CD4-positive, alpha-beta T cell treated with Interleukin-17A for 4 hours (primary cell): ENCODE results near the gene CRIP3.
"Not testable (repeated sequence)": the region's sequence is repeated elsewhere in the genome, so short reads cannot be mapped to it uniquely, and the experiment has no call there.

ENCODE experiments used
- DNase-seq: peaks from one replicate; pipeline ENCODE4 v3.0.0-alpha.2; 2020; ENCODE audit warnings: mixed read lengths

Gene CRIP3

GRCh38 chr6:43304882-43305281, 3.7 kb downstream of the CRIP3 start:
- DNase-seq, result no peak

DNA sequence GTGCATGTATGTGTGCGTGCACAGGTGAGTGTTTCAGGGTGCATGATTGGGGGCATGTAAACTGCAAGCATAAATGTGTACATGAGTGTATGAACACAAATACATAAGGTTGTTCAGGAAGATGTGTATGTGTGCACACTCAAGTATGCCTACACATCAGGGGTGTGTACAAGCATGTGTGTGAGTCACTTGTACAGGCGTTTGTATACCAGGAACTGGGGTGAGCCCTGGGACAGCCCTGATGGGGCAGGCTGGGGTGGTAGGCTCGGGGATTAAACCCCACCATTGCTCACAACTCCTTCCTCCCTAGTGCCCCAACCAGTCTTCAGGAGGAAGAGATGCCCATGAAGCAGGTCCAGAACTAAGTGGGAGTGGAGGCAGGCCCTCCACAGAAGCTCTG, 4.3 kb downstream of the CRIP3 start:
- no peak for DNase-seq

GRCh38 chr6:43303751-43304331, 4.8 kb downstream of the CRIP3 start:
- DNase-seq, result no peak

DNA sequence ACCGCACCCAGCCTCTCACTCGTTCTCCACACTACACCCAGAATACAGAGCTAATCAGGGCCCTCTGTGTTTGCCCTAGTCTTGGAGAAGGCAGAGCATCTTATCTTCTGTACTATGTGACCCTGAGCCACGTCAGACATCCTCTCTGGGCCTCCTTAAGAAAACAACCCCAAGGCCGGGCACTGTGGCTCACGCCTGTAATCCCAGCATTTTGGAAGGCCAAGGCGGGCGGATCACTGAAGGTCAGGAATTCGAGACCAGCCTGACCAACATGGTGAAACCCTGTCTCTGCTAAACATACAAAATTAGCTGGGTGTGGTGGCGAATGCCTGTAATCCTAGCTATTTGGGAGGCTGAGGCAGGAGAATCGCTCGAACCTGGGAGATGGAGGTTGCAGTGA, 5.6 kb downstream of the CRIP3 start:
- DNase-seq, result not testable (repeated sequence)

DNA sequence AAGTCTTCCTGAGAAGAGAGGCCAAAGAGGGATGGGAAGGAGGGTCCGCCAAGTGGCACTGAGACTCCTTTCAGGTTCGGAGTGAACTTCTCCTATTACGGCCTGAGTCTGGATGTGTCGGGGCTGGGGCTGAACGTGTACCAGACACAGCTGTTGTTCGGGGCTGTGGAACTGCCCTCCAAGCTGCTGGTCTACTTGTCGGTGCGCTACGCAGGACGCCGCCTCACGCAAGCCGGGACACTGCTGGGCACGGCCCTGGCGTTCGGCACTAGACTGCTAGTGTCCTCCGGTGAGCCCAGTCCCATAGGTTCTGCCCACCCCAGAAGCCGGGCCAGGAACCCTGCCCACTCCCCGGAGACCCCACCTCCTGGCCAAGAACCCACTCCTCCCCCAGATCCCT, 6.5 kb downstream of the CRIP3 start:
- no peak for DNase-seq

DNA sequence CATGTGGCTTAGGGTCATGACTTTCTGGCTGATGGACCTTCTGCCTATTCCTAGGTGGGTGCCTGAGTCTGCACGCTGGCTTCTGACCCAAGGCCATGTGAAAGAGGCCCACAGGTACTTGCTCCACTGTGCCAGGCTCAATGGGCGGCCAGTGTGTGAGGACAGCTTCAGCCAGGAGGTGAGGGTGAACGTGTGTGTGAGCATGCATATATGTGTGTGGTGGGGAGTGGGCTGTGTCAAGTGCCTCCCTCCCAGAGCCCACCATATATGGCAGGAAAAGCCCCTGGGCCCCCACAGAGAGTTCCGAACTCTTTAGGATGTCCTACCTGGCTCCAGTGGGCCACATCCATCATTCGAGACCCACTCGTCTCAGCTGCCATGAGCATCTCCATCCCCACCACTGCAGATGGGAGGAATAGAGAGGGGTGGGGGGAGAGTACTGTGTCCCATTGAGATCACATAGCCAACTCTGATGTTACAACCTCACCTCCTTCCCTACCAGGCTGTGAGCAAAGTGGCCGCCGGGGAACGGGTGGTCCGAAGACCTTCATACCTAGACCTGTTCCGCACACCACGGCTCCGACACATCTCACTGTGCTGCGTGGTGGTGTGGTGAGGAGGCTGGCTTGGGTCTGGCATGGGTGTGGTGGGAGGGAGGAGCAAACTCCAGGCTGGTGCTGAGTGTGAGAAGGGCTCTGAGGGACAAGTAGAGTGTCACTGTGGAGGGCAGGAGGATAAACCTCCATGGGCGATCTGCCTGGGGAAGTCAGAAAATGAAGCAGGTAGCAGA, 7.3 kb downstream of the CRIP3 start:
- no peak for DNase-seq

- DNase-seq, result no peak
Measured at GRCh38 chr6:43299338-43300293, 9.0 kb downstream of the CRIP3 start.

GRCh38 chr6:43298565-43299337, 9.9 kb downstream of the CRIP3 start:
- DNase-seq, result no peak

DNA sequence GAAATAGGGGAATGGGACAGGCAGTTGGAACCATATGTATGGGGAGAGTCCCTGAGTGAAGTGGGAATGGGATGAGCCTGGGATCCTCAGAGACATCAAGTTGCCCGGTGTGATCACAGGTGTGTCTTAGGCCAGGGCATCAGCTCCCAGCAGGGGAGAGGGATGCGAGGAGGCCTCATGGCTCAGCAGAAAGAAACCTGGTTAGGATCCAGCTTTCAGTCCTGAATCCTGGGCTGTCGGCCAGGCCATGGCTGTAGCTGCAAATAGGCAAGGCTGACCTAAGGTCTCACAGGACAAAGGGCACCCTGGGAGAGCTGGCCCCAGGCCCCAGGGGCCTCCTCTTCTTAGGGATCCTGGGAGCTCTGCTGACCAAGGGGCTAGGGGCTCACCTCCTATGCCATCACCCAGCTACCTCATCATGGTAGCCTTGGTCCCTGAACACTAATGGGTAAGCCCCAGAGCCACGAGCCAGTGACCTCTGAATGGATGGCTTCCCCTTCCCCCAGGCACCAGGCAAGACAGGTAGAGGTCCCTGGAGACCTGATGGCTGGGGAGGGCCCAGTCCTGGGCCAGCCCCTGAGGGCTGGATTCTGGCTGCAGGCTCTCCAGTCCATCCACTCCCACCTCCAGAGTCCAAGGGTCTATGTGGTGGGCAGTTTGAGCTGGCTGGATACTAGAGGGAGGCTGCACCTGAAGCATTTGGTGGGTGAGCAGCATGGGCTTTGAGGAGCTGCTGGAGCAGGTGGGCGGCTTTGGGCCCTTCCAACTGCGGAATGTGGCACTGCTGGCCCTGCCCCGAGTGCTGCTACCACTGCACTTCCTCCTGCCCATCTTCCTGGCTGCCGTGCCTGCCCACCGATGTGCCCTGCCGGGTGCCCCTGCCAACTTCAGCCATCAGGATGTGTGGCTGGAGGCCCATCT, 10.7 kb downstream of the CRIP3 start, which contains the start of gene SLC22A7:
Gene SLC22A7, plus strand, starts transcription at position 617 of the 921 bp plus-strand sequence. Its CDS starts 99 bp downstream, at position 716.
- DNase-seq, result no peak

DNA sequence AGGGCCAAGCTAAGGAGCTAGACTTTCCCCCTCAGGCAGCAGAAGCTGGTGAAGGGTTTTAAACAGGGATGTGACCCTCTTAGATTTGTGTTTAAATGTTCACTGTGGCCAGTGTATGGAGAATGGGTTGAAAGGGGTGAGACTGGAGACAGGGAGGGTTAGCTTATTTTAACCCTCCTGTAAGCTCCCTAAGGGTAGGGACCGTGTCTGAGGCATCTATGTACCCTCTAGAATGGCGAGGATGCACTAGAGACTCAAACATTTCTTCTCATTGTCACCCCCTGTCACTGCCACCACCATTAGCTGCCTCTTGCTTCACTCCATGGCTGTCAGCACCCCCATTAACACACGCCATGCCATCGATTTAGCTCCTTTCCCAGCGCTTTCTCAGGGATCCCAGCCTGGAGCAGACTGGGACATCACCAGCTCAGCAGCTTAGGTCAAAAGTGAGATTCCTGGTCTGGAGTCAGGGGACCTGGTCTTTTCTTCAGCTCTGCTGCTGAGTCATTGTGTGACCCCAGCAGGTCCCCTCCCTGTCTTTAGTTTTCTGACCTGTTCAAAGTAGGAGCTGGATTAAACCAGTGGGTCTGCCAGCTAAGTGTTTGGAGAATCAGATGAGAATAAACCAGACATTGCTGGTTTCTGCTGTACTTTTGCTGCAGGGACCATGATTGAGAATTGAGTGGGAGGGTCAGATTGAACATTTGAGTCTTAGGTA, 11.7 kb downstream of the CRIP3 start:
- DNase-seq, result no peak

- no peak for DNase-seq
Measured at GRCh38 chr6:43295456-43295855, 13.2 kb downstream of the CRIP3 start.

- DNase-seq, result no peak
Measured at GRCh38 chr6:43294536-43294935, 14.1 kb downstream of the CRIP3 start.

GRCh38 chr6:43293698-43294097, 14.9 kb downstream of the CRIP3 start:
- DNase-seq, result no peak

DNA sequence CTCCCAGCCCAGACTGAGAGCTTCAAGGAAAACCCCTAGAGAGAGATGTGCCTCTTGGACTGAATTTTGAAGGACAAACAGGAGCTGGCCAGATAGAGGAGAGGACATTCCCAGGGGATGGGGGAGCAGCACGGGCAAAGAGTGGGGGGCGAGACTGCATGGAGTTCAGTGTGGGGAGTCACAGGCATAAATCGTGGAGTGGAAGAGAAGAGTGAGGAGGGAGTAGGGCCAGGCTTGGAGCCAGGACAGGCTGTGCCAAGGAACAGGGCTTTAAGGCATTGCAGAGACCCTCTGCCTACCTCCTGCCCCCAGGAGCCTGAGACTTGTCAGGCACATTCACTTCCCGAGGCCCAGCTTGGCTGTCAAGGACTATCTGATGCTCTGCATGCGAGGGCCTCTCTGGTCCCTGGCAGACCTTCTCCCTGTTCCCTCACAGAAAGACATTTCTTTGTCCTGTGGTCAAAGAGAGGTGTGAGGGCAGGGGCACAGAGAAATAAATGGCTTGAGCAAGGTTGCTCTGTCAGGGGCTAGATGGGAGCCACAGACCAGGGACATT, 15.8 kb downstream of the CRIP3 start:
- no peak for DNase-seq

GRCh38 chr6:43292341-43292740, 16.3 kb downstream of the CRIP3 start:
- DNase-seq, result no peak

DNA sequence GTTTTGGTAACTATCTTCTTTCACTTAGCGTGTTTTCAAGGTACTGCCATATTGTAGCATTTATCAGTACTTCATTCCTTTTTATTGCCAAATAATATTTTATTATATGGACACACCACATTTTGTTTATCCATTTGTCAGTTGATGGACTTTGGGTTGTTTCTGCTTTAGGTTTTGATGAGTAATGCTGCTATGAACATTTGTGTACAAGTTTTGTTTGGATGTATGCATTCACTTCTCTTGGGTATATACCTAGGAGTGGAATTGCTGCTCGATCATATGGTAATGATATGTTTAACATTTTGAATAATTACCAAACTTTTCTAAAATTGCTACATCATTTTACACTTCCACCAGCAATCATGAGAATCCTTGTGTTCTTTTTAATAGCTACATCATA, 16.9 kb downstream of the CRIP3 start:
- no peak for DNase-seq

DNA sequence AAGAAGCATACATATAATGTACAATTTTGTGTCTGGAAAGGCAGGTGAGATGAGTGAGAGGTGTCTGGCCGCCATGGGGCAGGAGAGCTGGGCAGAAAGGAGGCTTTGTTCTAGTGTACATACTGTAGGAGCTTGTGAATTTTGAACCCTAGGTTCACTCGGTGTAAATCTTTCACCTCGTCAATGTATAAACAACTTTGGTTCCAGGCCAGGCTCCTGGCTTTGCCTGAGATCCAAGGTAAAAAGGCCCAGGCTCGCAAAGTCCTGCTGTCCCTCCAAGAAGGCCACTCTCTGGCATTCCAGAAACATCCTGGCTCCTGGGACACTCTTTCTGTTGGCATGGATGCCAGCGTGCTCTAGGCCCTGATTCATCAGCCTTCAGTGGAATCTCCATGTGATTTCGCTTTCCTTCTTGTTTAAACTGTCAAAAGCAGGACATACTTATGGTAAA, 17.7 kb downstream of the CRIP3 start:
- DNase-seq, result no peak

GRCh38 chr6:43290339-43290904, 18.2 kb downstream of the CRIP3 start:
- DNase-seq, result no peak

DNA sequence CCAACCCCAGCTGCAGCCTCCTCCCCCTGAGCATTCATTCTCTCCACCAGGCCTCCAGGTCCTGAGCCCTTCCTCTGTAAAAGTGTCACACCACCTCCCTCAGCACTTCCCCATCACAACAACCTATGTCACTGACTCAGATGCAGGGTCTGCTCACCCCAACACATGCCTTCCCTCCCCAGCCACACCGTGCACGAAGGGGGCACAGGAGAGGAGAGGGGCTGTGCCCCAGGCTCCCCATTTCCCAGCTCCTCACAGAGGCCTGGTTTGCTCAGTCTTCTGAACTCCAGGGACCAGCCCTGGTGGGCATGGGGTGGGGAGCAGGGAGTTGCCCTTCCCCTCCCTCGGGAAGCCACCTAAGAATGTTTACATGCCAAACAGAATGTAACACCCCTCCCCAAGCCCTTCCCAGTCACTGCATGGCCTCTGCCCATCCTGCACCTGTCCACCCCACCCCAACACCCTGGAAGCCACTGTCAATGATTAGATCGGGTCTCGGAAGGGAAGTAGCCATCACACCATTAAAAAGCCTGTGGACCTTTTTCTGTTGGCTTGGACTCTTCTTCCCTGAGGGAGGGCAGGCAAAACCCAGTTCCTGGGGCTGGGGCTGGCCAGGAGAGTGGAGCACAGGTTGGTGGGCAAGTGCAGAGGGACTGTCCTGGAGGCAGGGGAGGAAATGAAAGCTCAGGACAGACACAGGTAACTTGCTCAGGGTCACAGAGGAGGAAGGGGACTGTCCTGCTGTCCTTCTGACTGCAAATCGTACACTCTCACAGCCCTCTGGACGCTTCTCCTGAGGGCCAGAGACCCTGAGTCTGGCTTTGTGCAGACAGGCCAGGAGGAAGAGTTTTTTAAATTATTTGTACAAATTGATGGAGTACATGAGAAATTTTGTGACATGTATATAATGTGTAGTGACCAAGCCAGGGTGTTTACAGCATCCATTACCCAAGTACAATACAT, 20.6 kb downstream of the CRIP3 start:
- DNase-seq, result no peak
